Adrenal gland (tissue), 5 donors: Measurements from ENCODE around the gene CENPP.

Source experiments
- POLR2A ChIP-seq, 2 donors: fragments of 450-650 bp; IDR thresholded peaks; one replicate each; pipeline ENCODE4 v1.6.1; 2017; ENCODE audit warnings: antibody characterized with exemption in 2 of 2, mild to moderate bottlenecking in 2 of 2, moderate library complexity in 1 of 2
- TF ChIP-seq, protein P1 (sequence below), 6 experiments: fragments of 450-650 bp in 4 of 6; fragments of 200-600 bp in 2 of 6; sonication (generic) in 1 of 6; IDR thresholded peaks; 1 replicate in 5 of 6; 2 replicates in 1 of 6; pipeline versions ENCODE4 v1.5.1 to v1.8.0; 2016 to 2021; ENCODE audit warnings: antibody characterized with exemption in 6 of 6, mild to moderate bottlenecking in 2 of 6, moderate library complexity in 1 of 6
- donor health status: DM: no; HTN: no; CAD: no.

DNA sequence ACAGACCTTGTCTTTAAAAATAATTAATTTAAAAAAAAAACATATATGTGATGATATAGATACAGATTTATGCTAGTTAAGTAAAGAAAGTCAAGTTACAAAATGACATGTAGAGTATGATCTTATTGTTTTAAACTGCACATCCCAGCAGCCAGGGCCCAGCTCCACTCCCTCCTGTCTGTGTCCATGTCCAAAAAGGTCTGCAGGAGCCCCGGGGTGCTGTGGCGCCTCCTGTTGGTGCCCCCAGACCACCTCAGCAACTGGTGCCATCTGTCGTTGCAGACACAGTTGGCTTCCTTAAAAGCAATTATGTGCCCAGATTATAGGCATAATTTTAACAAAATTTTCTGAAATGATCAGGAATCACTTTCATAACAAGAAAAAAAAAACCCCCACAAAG lies 310.9 kb downstream of the CENPP start:
- no peak for TF ChIP-seq POLR2A (IDR thresholded peaks at IDR 0.05)
- TF ChIP-seq, protein P1, sequence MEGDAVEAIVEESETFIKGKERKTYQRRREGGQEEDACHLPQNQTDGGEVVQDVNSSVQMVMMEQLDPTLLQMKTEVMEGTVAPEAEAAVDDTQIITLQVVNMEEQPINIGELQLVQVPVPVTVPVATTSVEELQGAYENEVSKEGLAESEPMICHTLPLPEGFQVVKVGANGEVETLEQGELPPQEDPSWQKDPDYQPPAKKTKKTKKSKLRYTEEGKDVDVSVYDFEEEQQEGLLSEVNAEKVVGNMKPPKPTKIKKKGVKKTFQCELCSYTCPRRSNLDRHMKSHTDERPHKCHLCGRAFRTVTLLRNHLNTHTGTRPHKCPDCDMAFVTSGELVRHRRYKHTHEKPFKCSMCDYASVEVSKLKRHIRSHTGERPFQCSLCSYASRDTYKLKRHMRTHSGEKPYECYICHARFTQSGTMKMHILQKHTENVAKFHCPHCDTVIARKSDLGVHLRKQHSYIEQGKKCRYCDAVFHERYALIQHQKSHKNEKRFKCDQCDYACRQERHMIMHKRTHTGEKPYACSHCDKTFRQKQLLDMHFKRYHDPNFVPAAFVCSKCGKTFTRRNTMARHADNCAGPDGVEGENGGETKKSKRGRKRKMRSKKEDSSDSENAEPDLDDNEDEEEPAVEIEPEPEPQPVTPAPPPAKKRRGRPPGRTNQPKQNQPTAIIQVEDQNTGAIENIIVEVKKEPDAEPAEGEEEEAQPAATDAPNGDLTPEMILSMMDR (IDR thresholded peaks at IDR 0.05), result no peak
